GM10266 (cell line): ENCODE data around the gene MYO5C.

Experiments
- DNase-seq: peaks from one replicate; pipeline ENCODE4 v3.0.0; 2012; ENCODE audit errors: extremely low spot score
- CTCF ChIP-seq: IDR thresholded peaks from 2 replicates; pipeline ENCODE4 v1.5.1; 2012; ENCODE audit warnings: mild to moderate bottlenecking, low read depth; ENCODE audit not compliant: control insufficient read depth, insufficient read depth; ENCODE audit errors: missing control alignments

Gene MYO5C

GRCh38 chr15:52258461-52258860 lies 37.1 kb downstream of the MYO5C start:
- TF ChIP-seq CTCF: no peak
- DNase-seq: no peak

GRCh38 chr15:52257734-52258062 lies 37.9 kb downstream of the MYO5C start:
- no peak for DNase-seq
- TF ChIP-seq CTCF: no peak

GRCh38 chr15:52256930-52257733 lies 38.5 kb downstream of the MYO5C start:
- no peak for TF ChIP-seq CTCF
- DNase-seq: no peak

- peak; percentile 64 for DNase-seq
Observed at GRCh38 chr15:52256366-52256765, 39.2 kb downstream of the MYO5C start.

GRCh38 chr15:52255935-52256334 lies 39.7 kb downstream of the MYO5C start:
- no peak for DNase-seq
- no peak for TF ChIP-seq CTCF

More at GRCh38 chr15:52256366-52256765, 39.2 kb downstream of the MYO5C start:
- TF ChIP-seq CTCF: peak; percentile 72

- DNase-seq: no peak
Observed at GRCh38 chr15:52255008-52255407, 40.6 kb downstream of the MYO5C start.

More at GRCh38 chr15:52255008-52255407, 40.6 kb downstream of the MYO5C start:
- no peak for TF ChIP-seq CTCF
